GM21576 (cell line): Measurements from ENCODE around the gene FBXL16.

Experiments used
- ATAC-seq: cut with Tn5 transposase; IDR thresholded peaks from one replicate; pipeline ENCODE4 v1.9.1; 2021; ENCODE audit warnings: mild to moderate bottlenecking, moderate library complexity; ENCODE audit not compliant: unreplicated experiment

Gene FBXL16

GRCh38 chr16:678858-679813 lies 26.5 kb downstream of the FBXL16 start:
- no peak for ATAC-seq

GRCh38 chr16:678209-678857 lies 27.3 kb downstream of the FBXL16 start:
- no peak for ATAC-seq

- ATAC-seq: no peak
Observed at GRCh38 chr16:677316-678190, 28.0 kb downstream of the FBXL16 start.

- ATAC-seq: no peak
Observed at GRCh38 chr16:676913-677312, 28.7 kb downstream of the FBXL16 start.

- ATAC-seq: no peak
Observed at GRCh38 chr16:676565-676902, 29.1 kb downstream of the FBXL16 start.

GRCh38 chr16:675884-676564 lies 29.6 kb downstream of the FBXL16 start:
- ATAC-seq: no peak

GRCh38 chr16:674968-675883 lies 30.4 kb downstream of the FBXL16 start, which contains the start of gene RHBDL1:
TSS of gene RHBDL1 (plus strand) at chr16:675671. CDS start at chr16:675791, 120 bp downstream.
- no peak for ATAC-seq

GRCh38 chr16:674214-674881 lies 31.3 kb downstream of the FBXL16 start:
- ATAC-seq: no peak

- no peak for ATAC-seq
Observed at GRCh38 chr16:673399-673991, 32.1 kb downstream of the FBXL16 start.

GRCh38 chr16:672851-673250 lies 32.8 kb downstream of the FBXL16 start:
- ATAC-seq: no peak

- no peak for ATAC-seq
Observed at GRCh38 chr16:672371-672770, 33.2 kb downstream of the FBXL16 start.

GRCh38 chr16:671353-672131 lies 34.1 kb downstream of the FBXL16 start:
- ATAC-seq: no peak

GRCh38 chr16:670485-671352 lies 34.9 kb downstream of the FBXL16 start:
- ATAC-seq: no peak

- no peak for ATAC-seq
Observed at GRCh38 chr16:669666-670065, 35.9 kb downstream of the FBXL16 start.

- no peak for ATAC-seq
Observed at GRCh38 chr16:668519-669171, 37.0 kb downstream of the FBXL16 start.

- peak; percentile 66 for ATAC-seq
Observed at GRCh38 chr16:667780-668518, 37.7 kb downstream of the FBXL16 start, which contains the start of gene RHOT2. TSS of gene RHOT2 (plus strand) at chr16:668132. CDS start at chr16:668200, 68 bp downstream.
